Stimulated activated CD4-positive, alpha-beta T cell treated with anti-CD3 and anti-CD28 coated beads, Interleukin-4, amount 100 ng/mL, for 48 hours (primary cell): Measurements from ENCODE around the gene CELSR2.

Source experiments
- DNase-seq, 2 donors: peaks; one replicate each; pipeline ENCODE4 v3.0.0-alpha.2; 2020; ENCODE audit warnings: low read depth in 2 of 2

The CELSR2 gene

DNA sequence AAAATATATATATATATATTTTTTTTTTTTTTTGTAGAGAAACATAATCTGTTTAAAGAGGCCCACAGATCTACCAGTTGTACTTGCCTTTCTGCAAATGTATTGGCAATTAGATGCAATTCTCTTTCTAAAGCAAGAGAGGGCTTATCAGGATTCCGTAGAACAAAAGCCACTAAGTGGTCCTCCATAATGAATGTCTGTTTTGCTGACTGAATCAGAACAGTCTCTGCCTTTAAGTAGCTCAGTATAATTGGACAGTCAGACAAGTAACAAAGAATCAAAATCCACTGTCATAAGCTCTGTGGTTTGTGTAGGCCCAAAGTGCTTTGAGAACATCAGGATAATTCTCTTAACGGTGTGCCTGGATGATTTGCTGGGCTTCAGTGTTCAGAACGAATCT, 18.3 kb upstream of the CELSR2 start:
- no peak for DNase-seq

GRCh38 chr1:109235137-109235536, 14.2 kb upstream of the CELSR2 start:
- no peak for DNase-seq

DNA sequence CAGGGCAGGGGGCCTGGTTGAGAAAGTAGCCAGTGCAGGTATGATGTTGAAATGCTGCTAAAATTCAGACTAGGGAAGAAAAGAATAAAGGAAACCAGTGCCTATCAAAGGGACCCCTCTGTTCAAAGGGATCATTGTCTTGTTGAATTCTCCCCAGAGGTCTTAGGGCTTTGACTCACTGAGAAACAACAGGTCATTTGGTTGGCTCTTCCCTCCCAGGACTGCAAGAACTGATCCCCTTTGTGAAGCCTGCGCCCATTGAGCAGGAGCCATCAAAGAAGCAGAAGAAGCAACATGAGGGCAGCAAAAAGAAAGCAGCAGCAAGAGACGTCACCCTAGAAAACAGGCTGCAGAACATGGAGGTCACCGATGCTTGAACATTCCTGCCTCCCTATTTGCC, 11.8 kb upstream of the CELSR2 start:
- DNase-seq: no peak

DNA sequence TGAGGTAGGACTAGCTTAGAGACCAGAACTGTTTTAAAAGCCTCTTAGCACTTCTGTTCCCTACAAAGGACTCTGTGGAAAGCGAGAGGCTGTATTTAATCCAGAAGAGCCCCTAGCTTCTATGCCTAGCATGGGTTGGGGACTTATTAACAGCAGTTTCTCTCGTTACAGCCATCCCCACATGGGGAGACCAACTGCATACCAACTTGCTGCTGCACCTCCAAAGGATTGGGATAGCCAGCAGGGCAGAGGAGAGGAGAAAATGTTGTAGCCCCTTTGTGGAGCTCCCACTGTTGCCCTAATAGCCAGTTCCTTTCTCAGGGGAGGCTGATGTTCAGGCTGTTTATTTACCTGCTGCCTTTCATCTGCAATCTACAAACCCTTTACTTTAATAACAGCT, 11.0 kb upstream of the CELSR2 start:
- no peak for DNase-seq

DNA sequence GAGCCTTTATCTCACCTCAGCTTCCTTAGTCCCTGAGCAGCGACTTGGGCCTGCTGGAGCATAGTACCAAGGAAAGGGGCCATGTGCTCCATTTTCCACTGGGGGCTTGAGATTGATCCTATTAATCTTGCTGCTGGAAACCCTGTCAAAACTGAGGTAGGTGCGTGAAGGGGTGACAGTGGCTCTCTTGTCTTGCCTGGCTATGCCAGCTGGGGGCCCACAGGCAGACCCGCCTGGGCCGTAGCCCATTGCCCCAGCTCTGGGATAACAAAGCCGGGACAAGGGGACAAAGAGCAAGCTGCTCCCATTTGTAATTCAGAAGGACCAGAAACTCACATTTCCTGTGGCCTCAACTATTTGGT, 10.3 kb upstream of the CELSR2 start:
- no peak for DNase-seq

DNA sequence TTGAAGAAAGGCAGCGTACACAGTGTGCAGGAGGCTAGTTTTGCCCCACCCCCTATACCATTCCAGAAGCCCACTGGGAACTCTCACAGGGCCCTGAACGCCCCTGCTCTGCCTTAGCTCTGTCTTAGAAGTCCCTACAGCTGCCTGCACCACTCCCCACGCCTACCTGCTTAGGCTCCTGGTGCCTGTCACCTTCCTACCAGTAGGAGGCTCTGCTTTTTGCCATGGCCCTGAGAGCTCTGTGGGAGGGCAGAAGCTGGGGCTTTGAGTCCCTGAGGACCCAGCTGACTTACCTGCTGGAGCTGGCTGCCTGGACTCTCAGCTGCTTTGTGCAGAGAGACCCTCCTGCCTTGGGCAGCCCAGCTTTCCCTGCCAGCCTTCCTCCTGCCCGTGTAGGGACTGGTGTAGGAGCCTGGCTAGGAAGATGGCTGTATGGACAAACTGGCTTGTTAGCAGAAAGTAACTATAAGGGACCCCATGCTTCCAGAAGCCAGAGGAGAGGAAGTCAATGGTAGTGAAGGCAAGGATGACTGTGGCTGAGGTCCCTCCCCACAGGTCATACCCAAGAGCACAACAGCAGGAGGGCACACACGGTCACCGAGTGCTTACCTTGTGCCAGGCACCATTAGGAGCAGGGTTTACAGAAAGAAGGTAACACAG, 9.8 kb upstream of the CELSR2 start:
- no peak for DNase-seq

GRCh38 chr1:109240158-109241152, 8.9 kb upstream of the CELSR2 start:
- DNase-seq: no peak

DNA sequence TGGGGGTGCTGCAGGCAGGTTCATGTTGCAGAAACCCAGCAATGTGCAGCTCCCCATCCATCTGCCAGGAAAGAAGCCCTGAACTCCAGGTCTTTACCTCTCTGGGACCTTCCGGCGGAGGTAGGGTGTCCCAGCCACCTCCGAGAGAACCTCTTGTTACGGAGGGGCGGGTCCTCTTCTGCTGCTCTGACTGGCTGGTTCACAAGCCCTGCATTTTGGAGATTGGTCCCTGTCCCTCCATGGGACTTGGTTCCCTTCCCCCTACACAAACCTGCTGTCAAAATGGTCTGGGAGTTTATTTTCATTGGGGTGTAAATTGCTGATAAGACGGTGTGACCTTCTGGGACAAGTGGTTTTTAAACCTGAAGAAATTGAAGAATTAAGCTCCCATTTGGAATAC, 8.0 kb upstream of the CELSR2 start:
- no peak for DNase-seq

- DNase-seq: no peak
Measured at GRCh38 chr1:109241841-109242345, 7.4 kb upstream of the CELSR2 start.

DNA sequence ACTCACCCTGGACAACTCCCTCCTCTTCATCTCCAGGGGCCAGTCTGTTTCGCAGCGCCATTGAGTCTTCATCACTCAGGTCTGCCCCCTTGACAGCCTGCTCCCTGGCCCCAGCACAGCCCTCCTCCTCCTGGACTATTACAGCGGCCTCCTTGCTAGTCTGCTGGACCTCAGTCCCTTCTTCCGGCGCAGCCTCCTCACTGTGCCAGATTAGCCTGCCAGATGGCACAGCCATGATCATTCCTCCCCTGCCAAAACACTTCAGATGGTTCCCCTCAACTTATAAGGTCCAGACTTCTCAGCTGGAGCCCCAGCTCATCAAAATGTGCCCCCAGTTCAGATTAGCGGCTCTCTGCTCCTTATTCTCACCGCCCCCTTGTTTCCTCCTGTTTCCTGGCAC, 7.0 kb upstream of the CELSR2 start:
- no peak for DNase-seq

GRCh38 chr1:109243221-109243620, 6.1 kb upstream of the CELSR2 start:
- DNase-seq: no peak

DNA sequence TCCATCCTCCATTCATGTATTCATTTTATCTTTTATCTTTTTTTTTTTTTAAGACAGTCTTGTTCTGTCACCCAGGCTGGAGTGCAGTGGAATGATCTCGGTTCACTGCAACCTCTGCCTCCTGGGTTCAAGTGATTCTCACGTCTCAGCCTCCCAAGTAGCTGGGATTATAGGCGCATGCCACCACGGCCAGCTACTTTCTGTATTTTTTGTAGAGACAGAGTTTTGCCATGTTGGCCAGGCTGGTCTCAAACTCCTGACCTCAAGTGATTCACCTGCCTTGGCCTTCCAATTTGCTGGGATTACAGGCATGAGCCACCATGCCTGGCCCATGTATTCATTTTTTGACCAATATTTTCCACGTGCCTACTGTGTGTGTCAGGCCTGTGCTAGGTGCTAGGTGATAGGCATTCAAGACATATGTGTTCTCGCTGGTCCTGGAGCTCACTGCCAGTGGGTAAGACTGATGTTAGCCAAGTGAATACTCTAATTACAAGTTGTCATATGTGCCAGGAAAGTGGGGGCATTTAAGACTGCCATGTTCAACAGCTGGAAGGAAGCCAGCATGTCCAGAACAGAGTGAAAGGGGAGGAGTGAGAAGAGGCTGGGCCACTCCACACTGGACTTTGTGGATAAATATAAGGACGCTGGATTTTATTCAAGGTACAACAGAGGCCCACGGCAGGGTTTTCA, 5.3 kb upstream of the CELSR2 start:
- DNase-seq: no peak

- DNase-seq: no peak
Measured at GRCh38 chr1:109246141-109246551, 3.2 kb upstream of the CELSR2 start.

DNA sequence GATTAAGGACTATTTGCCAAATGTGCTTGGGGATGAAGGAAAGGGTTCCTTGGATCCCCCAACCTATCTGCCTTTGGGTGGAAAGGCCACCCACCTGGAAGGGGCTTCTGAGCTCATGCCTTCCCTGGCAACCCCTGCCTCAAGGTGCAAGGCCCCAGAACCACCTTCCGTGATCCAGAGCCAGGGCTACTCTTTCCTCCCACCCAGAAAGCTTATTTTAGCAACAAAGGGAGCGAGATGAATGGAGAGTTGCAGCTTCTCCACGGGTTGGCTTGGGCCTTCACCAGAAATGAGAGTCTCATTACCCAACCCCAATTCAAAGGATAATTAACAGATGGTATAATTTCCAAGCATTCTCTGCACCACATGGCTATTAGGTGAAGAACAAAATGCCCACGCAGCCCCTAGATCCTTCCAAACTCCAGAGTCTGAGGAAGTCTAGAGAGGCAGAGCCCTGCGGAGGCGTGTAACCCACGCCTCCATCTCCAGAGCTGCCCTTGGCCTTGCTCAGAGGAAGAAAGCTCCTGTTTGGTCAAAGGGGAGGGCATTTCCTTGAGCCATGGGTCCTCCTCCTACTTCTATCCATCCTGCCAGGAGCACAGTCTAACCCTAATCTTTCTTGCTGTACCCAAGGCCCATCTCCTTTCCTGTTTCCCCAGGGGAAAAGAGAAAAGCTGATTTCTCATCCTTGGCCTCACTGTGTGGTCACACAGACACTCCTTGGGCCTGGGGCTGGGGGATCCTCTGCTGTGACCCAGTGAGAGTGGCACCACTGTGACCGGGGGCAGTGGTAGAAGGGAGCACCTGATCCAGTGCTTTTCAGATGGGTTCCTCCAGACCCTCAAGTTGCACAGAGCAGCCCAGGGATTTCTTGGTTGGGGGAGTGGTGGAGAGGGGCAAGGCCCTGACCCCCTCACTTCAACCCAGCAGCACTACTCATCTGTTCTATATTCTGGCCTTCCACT, 1.7 kb upstream of the CELSR2 start:
- DNase-seq: no peak

DNA sequence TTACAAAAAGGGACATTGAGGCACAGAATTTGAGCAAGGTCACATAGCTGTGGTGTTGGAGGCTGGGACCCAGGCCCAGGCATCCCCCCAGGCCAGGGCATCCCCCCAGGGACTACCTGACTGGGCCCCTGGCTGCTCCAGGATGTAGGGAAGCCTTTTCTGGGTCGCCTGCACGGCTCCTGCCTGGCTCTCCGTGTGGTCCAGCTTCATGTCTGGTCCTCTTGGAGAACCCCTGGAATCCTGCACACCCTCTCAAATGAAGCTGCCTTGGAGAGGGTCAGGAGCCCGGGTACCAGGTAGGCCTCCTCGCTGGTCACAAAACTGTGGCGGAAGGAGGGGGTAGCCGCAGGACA, 919 bp upstream of the CELSR2 start:
- no peak for DNase-seq

- DNase-seq: no peak
Measured at GRCh38 chr1:109249654-109250401, 489 bp downstream of the CELSR2 start.

GRCh38 chr1:109250454-109251276, 1.3 kb downstream of the CELSR2 start:
- no peak for DNase-seq

GRCh38 chr1:109251277-109252166, 2.2 kb downstream of the CELSR2 start:
- no peak for DNase-seq
